Spleen (tissue), 11 donors: ENCODE results near the gene LIN37. TPM values are rescaled to one million over a fixed set of nuclear protein-coding genes. Genes with fewer than 3 reads are reported as not detected.
"Not testable (repeated sequence)": the region's sequence is repeated elsewhere in the genome, so short reads cannot be mapped to it uniquely, and the experiment has no call there.

ENCODE experiments used
- DNase-seq: peaks from one replicate; pipeline ENCODE4 v3.0.0-alpha.2; 2020
- H3K27ac ChIP-seq, 8 donors: fragments of 200-600 bp; sonication (generic) in 7 of 8; 1 replicate in 4 of 8; 2 replicates in 4 of 8; pipeline versions ENCODE4 v1.5.0 to v1.8.0; 2016 to 2021; ENCODE audit warnings: inconsistent platforms in 4 of 8, mild to moderate bottlenecking in 4 of 8, moderate library complexity in 1 of 8
- H3K27me3 ChIP-seq, 7 donors: fragments of 200-600 bp; sonication (generic) in 6 of 7; replicated peaks in 1 of 7; 1 replicate in 4 of 7; 2 replicates in 3 of 7; pipeline versions ENCODE4 v1.5.0 to v1.8.0; 2016 to 2021; ENCODE audit warnings: inconsistent platforms in 3 of 7, mild to moderate bottlenecking in 1 of 7
- H3K36me3 ChIP-seq, 6 donors: fragments of 200-600 bp; sonication (generic) in 5 of 6; 1 replicate in 4 of 6; 2 replicates in 2 of 6; pipeline versions ENCODE4 v1.5.0 to v1.8.0; 2016 to 2021; ENCODE audit warnings: inconsistent platforms in 2 of 6
- H3K4me1 ChIP-seq, 6 donors: fragments of 200-600 bp; sonication (generic) in 5 of 6; 1 replicate in 3 of 6; 2 replicates in 3 of 6; pipeline versions ENCODE4 v1.5.0 to v1.8.0; 2016 to 2021; ENCODE audit warnings: inconsistent platforms in 3 of 6
- H3K4me3 ChIP-seq, 8 donors: fragments of 200-600 bp; sonication (generic) in 7 of 8; 1 replicate in 4 of 8; 2 replicates in 4 of 8; pipeline versions ENCODE4 v1.5.0 to v1.8.0; 2016 to 2021; ENCODE audit warnings: inconsistent platforms in 4 of 8, mild to moderate bottlenecking in 4 of 8, moderate library complexity in 2 of 8
- H3K9me3 ChIP-seq, 8 donors: fragments of 200-600 bp; sonication (generic) in 7 of 8; 1 replicate in 4 of 8; 2 replicates in 4 of 8; pipeline versions ENCODE4 v1.5.0 to v1.8.0; 2016 to 2021; ENCODE audit warnings: inconsistent platforms in 4 of 8
- CTCF ChIP-seq, 11 experiments: fragments of 200-600 bp in 7 of 11; fragments of 450-650 bp in 4 of 11; sonication (generic) in 4 of 11; IDR thresholded peaks in 8 of 11; conservative IDR thresholded peaks in 3 of 11; 1 replicate in 7 of 11; 2 replicates in 4 of 11; pipeline versions ENCODE4 v1.4.0 to v1.8.0; 2016 to 2021; ENCODE audit warnings: antibody characterized with exemption in 11 of 11, inconsistent platforms in 4 of 11, mild to moderate bottlenecking in 1 of 11
- POLR2A ChIP-seq, 3 donors: fragments of 450-650 bp; IDR thresholded peaks; one replicate each; pipeline ENCODE4 v1.5.1; 2017; ENCODE audit warnings: antibody characterized with exemption in 3 of 3, mild to moderate bottlenecking in 1 of 3
- POLR2AphosphoS5 ChIP-seq, 3 donors: sonication (generic); formaldehyde crosslinking; IDR thresholded peaks; one replicate each; pipeline ENCODE4 v1.5.1; 2017; ENCODE audit warnings: antibody characterized with exemption in 3 of 3
- WGBS, 5 donors: extraction: QIAGEN DNeasy Blood & Tissue Kit in 3 of 5; methylation state at CpG; one replicate each; pipeline versions ENCODE4 v1.1.5 to v1.1.7; 2013 to 2018; 5-methylcytosine and 5-hydroxymethylcytosine counted together
- intact Hi-C: fragments of 100-400 bp; cut with DNase I; formaldehyde crosslinking; loops from one replicate; pipeline ENCODE4 v1.15.0; 2023; ENCODE audit warnings: low total_unique reads
- polyA plus RNA-seq, 3 donors: library from polyadenylated mRNA; stranded (reverse); fragments of 200-250 nt; gene quantifications; one replicate each; pipeline ENCODE4 v1.2.1, GENCODE V29; 2013
- total RNA-seq, 7 donors: library from RNA; depleted of rRNA in 3 of 7; stranded (reverse); fragments of >200 nt in 3 of 7; fragmentation: NEBNext Ultra II Directional in 4 of 7; extraction: Animal tissue kit (Norgen Biotek cat#: 25700) in 4 of 7; gene quantifications; one replicate each; pipeline versions ENCODE4 v1.1.0 to v1.2.1, GENCODE V29; 2016 to 2021
- donor health status: healthy with polysubstance abuse.
- donor health status: DM: no; HTN: no; CAD: no; lungs with moderate emphysema.
- donor health status: DM: no; HTN: no; CAD: no.
- donor health status: Bipolar disorder and iron deficiency.
- donor health status: healthy.
- donor health status: DM: no; HTN: no; CAD: no.
- donor health status: DM: yes; HTN: yes; CAD: no.

Gene LIN37
- total and polyA plus RNA-seq, 10 donors = 7.0 to 28.5 (median 14.2) TPM

DNA sequence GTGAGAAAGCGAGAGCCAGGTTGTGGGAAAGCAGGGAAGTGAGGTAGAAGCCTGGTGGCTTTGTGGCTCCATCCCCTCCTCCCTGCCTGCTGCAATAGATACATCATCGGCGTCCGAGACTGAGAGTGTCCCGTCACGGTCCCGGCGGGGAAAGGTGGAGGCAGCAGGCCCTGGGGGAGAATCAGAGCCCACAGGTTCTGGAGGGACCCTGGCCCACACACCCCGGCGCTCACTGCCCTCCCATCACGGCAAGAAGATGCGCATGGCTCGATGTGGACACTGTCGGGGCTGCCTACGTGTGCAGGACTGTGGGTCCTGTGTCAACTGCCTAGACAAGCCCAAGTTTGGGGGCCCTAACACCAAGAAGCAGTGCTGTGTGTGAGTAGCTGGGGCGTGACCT is 25.5 kb upstream of the LIN37 start:
- Histone ChIP-seq H3K4me3 (no peak overlapping the region), H3K27ac (no peak overlapping the region), H3K36me3 (peaks cover 0 to 86% (median 79%) of the 10 kb centered on the region in 6 donors), H3K9me3 (no peaks in the 10 kb centered on the region), H3K4me1 (peaks cover 11 to 50% (median 22%) of the 10 kb centered on the region in 6 donors), H3K27me3 (no peaks in the 10 kb centered on the region)
- WGBS, 5 donors = 93 to 99% (median 96%) methylated on average over 14 to 16 of the region's 16 CpGs
- DNase-seq = no peak
- intact Hi-C loops = no loop called here
- TF ChIP-seq POLR2AphosphoS5 (IDR thresholded peaks at IDR 0.05) (peak in 1 of 3 donors; percentile 54), CTCF (IDR thresholded peaks at IDR 0.05 in 8 of 11, conservative IDR thresholded peaks at IDR 0.05 in 3 of 11) (no peak)

GRCh38 chr19:35723671-35724070 is 24.7 kb upstream of the LIN37 start:
- Histone ChIP-seq H3K4me1 (peaks cover 11 to 46% (median 18%) of the 10 kb centered on the region in 6 donors), H3K27me3 (no peaks in the 10 kb centered on the region), H3K36me3 (peaks cover 0 to 94% (median 87%) of the 10 kb centered on the region in 6 donors), H3K9me3 (no peaks in the 10 kb centered on the region), H3K4me3 (no peak overlapping the region), H3K27ac (no peak overlapping the region)
- WGBS, 5 donors = 94 to 97% (median 96%) methylated on average over 22 to 24 of the region's 24 CpGs
- TF ChIP-seq CTCF (IDR thresholded peaks at IDR 0.05 in 8 of 11, conservative IDR thresholded peaks at IDR 0.05 in 3 of 11) = no peak
- no peak for TF ChIP-seq POLR2A (IDR thresholded peaks at IDR 0.05)
- no peak for TF ChIP-seq POLR2AphosphoS5 (IDR thresholded peaks at IDR 0.05)
- no peak for DNase-seq
- intact Hi-C loops = no loop called here

DNA sequence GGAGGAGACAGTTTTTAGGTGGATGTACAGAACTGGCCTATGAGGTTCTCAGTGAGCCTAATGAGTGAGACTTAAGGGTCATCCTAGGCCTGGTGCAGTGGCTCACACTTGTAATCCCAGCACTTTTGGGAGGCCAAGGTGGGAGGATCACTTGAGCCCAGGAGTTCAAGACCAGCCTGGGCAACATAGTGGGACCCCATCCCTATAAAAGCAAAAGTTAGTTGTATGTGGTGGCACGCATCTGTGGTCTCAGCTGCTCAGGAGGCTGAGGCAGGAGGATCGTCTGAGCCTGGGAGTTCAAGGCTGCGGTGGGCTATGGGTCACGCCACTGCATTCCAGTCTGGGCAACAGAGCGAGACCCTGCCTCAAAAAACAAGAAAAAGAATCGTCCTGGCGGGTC is 24.2 kb upstream of the LIN37 start:
- H3K9me3 ChIP-seq, H3K27me3 ChIP-seq, intact Hi-C loops, DNase-seq, H3K4me3 ChIP-seq, H3K27ac ChIP-seq: not testable (repeated sequence)
- H3K36me3 ChIP-seq = peaks cover 0 to 98% (median 91%) of the 10 kb centered on the region in 6 donors
- WGBS, 5 donors = 95 to 100% (median 96%) methylated on average over 7 of the region's 7 CpGs
- H3K4me1 ChIP-seq = peaks cover 6 to 41% (median 14%) of the 10 kb centered on the region in 6 donors

- H3K4me3 ChIP-seq = no peak overlapping the region
- intact Hi-C loops = no loop called here
- no peak overlapping the region for H3K27ac ChIP-seq
- H3K36me3 ChIP-seq = peaks cover 0 to 100% (median 96%) of the 10 kb centered on the region in 6 donors
- no peaks in the 10 kb centered on the region for H3K9me3 ChIP-seq
- no peak for DNase-seq
- peak in 1 of 3 donors; percentile 51 for TF ChIP-seq POLR2AphosphoS5 (IDR thresholded peaks at IDR 0.05)
- TF ChIP-seq CTCF (IDR thresholded peaks at IDR 0.05 in 8 of 11, conservative IDR thresholded peaks at IDR 0.05 in 3 of 11) = no peak
- no peak for TF ChIP-seq POLR2A (IDR thresholded peaks at IDR 0.05)
- no peaks in the 10 kb centered on the region for H3K27me3 ChIP-seq
- H3K4me1 ChIP-seq = peaks cover 2 to 37% (median 9%) of the 10 kb centered on the region in 6 donors
- 95 to 99% (median 97%) methylated on average over 11 to 12 of the region's 12 CpGs for WGBS, 5 donors
Measured at GRCh38 chr19:35724560-35724959, 23.8 kb upstream of the LIN37 start.
